GM23338 (cell line): ENCODE measurements around the gene OR2H1. TPM values are rescaled to one million over a fixed set of nuclear protein-coding genes. Genes with fewer than 3 reads are reported as not detected.

Experiments used
- ATAC-seq: fragments of 200-7000 bp; cut with Tn5 transposase; 3 replicates; pipeline ENCODE4 v1.9.1; 2020
- DNase-seq: peaks from one replicate; pipeline ENCODE4 v3.0.0-alpha.2; 2015; ENCODE audit warnings: low spot score
- H2AFZ ChIP-seq: fragments of 200-600 bp; sonication (generic); 2 replicates; pipeline ENCODE4 v1.8.0; 2016; ENCODE audit warnings: antibody characterized with exemption, mild to moderate bottlenecking, moderate library complexity
- H3F3A ChIP-seq: fragments of 200-600 bp; sonication (generic); replicated peaks from 2 replicates; pipeline ENCODE4 v1.8.0; 2017; ENCODE audit warnings: antibody characterized with exemption, mixed run types, low read depth
- H3K27ac ChIP-seq: fragments of 200-600 bp; sonication (generic); 2 replicates; pipeline ENCODE4 v1.6.1; 2016; ENCODE audit warnings: low read depth
- H3K27me3 ChIP-seq: fragments of 200-600 bp; sonication (generic); 2 replicates; pipeline ENCODE4 v1.8.0; 2016; ENCODE audit warnings: mild to moderate bottlenecking, mixed run types, moderate library complexity; ENCODE audit not compliant: insufficient read depth
- H3K36me3 ChIP-seq: fragments of 200-600 bp; sonication (generic); 2 replicates; pipeline ENCODE4 v1.8.0; 2016; ENCODE audit warnings: mild to moderate bottlenecking; ENCODE audit not compliant: insufficient read depth
- H3K4me1 ChIP-seq: fragments of 200-600 bp; sonication (generic); 2 replicates; pipeline ENCODE4 v1.8.0; 2016; ENCODE audit warnings: mild to moderate bottlenecking, moderate library complexity; ENCODE audit not compliant: insufficient read depth
- H3K4me2 ChIP-seq: fragments of 200-600 bp; sonication (generic); 2 replicates; pipeline ENCODE4 v1.7.1; 2017; ENCODE audit warnings: mixed run types
- H3K4me3 ChIP-seq: fragments of 200-600 bp; sonication (generic); 2 replicates; pipeline ENCODE4 v1.6.1; 2016; ENCODE audit warnings: mixed run types
- H3K79me2 ChIP-seq: fragments of 200-600 bp; sonication (generic); replicated peaks from 2 replicates; pipeline ENCODE4 v1.8.0; 2017; ENCODE audit warnings: mild to moderate bottlenecking; ENCODE audit not compliant: insufficient read depth
- H3K9me2 ChIP-seq: fragments of 200-600 bp; sonication (generic); 2 replicates; pipeline ENCODE4 v1.8.0; 2017; ENCODE audit not compliant: insufficient read depth
- H4K20me1 ChIP-seq: fragments of 200-600 bp; sonication (generic); replicated peaks from 2 replicates; pipeline ENCODE4 v1.8.0; 2017; ENCODE audit warnings: mild to moderate bottlenecking; ENCODE audit not compliant: insufficient read depth
- H3K27ac Mint-ChIP-seq: 2 replicates; pipeline ENCODE4 v1.8.0; 2020; ENCODE audit warnings: inconsistent platforms, mild to moderate bottlenecking, moderate library complexity, mixed read lengths
- H3K27me3 Mint-ChIP-seq: 3 replicates; pipeline ENCODE4 v1.8.0; 2022; ENCODE audit warnings: low read depth, mild to moderate bottlenecking, moderate library complexity, mixed read lengths, inconsistent platforms; ENCODE audit not compliant: insufficient read depth, poor library complexity
- H3K36me3 Mint-ChIP-seq: 3 replicates; pipeline ENCODE4 v1.8.0; 2021; ENCODE audit warnings: low read depth, mild to moderate bottlenecking, inconsistent platforms, moderate library complexity, mixed read lengths
- H3K4me1 Mint-ChIP-seq: 3 replicates; pipeline ENCODE4 v1.8.0; 2020; ENCODE audit warnings: mild to moderate bottlenecking, inconsistent platforms, mixed read lengths
- H3K4me3 Mint-ChIP-seq: 3 replicates; pipeline ENCODE4 v1.8.0; 2021; ENCODE audit warnings: moderate library complexity, mild to moderate bottlenecking, inconsistent platforms, mixed read lengths
- H3K9me3 Mint-ChIP-seq: 3 replicates; pipeline ENCODE4 v1.8.0; 2020; ENCODE audit warnings: moderate library complexity, mild to moderate bottlenecking, inconsistent platforms, mixed read lengths
- CREB1 ChIP-seq: fragments of 250-450 bp; sonication (Bioruptor Pico); IDR thresholded peaks from 2 replicates; pipeline ENCODE4 v1.5.0; 2020; ENCODE audit warnings: low read depth, mild to moderate bottlenecking, moderate library complexity
- EZH2phosphoT487 ChIP-seq: fragments of 200-600 bp; sonication (generic); IDR thresholded peaks from one replicate; pipeline ENCODE4 v1.8.1; 2018; ENCODE audit warnings: antibody characterized with exemption; ENCODE audit not compliant: unreplicated experiment
- JUNB ChIP-seq: IDR thresholded peaks from one replicate; pipeline ENCODE4 v1.6.1; 2016; ENCODE audit warnings: antibody characterized with exemption; ENCODE audit not compliant: unreplicated experiment
- POLR2AphosphoS5 ChIP-seq: IDR thresholded peaks from 2 replicates; pipeline ENCODE4 v1.6.1; 2016; ENCODE audit warnings: antibody characterized with exemption, low read depth
- STAT1 ChIP-seq: IDR thresholded peaks from one replicate; pipeline ENCODE4 v1.6.1; 2016; ENCODE audit warnings: antibody characterized with exemption; ENCODE audit not compliant: unreplicated experiment
- ZNF114 ChIP-seq: fragments of 250-450 bp; sonication (Bioruptor Pico); IDR thresholded peaks from 2 replicates; pipeline ENCODE4 v1.5.0; 2020; ENCODE audit warnings: mild to moderate bottlenecking, moderate library complexity
- ZNF331 ChIP-seq: fragments of 250-450 bp; sonication (Bioruptor Pico); IDR thresholded peaks from 2 replicates; pipeline ENCODE4 v1.5.0; 2020; ENCODE audit warnings: low read depth, mild to moderate bottlenecking, moderate library complexity
- polyA plus RNA-seq: library from polyadenylated mRNA; unstranded; fragments of >200 nt; fragmentation: Nextera tagmentation; extraction: Ambion mirVana; gene quantifications from 2 replicates; pipeline ENCODE4 v1.2.1, GENCODE V29; 2016
- total RNA-seq: library from RNA; depleted of rRNA; stranded (reverse); fragments of >200 nt; shearing (Covaris generic); gene quantifications from 2 replicates; pipeline ENCODE4 v1.2.3, GENCODE V29; 2014
- TF ChIP-seq, protein P1 (sequence below): fragments of 250-450 bp; sonication (Bioruptor Pico); IDR thresholded peaks from 2 replicates; pipeline ENCODE4 v1.5.0; 2020; ENCODE audit warnings: mild to moderate bottlenecking, moderate library complexity
- TF ChIP-seq, protein P2 (sequence below): IDR thresholded peaks from one replicate; pipeline ENCODE4 v1.6.1; 2018; ENCODE audit warnings: antibody characterized with exemption; ENCODE audit not compliant: unreplicated experiment

The OR2H1 gene
- total and polyA plus RNA-seq, 2 experiments from 2014 or later = not detected

DNA sequence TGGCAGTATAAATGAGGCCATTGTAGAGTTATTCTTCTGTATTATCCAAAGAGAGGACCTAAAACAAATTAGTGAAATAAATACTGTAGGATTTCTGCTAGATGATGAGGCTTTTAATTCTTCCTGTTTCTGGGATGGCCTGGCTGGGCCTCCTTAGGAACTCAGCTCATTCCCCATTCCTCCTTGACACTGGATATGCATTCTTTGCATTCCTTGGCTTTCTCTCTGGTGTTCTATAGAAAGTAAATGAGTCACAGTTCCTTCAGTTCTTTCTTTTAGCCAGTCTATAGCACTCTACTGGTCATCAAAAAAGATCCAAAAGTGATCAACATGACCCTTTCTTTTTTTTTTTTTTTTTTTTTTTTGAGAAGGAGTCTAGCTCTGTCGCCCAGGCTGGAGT is 9.3 kb upstream of the OR2H1 start:
- Mint-ChIP-seq H3K27ac (peak overlapping the region; percentile 42), H3K4me1 (peaks cover 16% of the 10 kb centered on the region), H3K4me3 (no peak overlapping the region), H3K27me3 (peaks cover 3% of the 10 kb centered on the region), H3K9me3 (peaks cover 15% of the 10 kb centered on the region), H3K36me3 (peaks cover 3% of the 10 kb centered on the region; the same call in 1 of the 3 replicates)
- peak overlapping the region; percentile 46 for H3K4me2 ChIP-seq
- no peak overlapping the region for H3K4me3 ChIP-seq
- no peak overlapping the region for H2AFZ ChIP-seq
- no peak for TF ChIP-seq POLR2AphosphoS5
- TF ChIP-seq, protein P1, sequence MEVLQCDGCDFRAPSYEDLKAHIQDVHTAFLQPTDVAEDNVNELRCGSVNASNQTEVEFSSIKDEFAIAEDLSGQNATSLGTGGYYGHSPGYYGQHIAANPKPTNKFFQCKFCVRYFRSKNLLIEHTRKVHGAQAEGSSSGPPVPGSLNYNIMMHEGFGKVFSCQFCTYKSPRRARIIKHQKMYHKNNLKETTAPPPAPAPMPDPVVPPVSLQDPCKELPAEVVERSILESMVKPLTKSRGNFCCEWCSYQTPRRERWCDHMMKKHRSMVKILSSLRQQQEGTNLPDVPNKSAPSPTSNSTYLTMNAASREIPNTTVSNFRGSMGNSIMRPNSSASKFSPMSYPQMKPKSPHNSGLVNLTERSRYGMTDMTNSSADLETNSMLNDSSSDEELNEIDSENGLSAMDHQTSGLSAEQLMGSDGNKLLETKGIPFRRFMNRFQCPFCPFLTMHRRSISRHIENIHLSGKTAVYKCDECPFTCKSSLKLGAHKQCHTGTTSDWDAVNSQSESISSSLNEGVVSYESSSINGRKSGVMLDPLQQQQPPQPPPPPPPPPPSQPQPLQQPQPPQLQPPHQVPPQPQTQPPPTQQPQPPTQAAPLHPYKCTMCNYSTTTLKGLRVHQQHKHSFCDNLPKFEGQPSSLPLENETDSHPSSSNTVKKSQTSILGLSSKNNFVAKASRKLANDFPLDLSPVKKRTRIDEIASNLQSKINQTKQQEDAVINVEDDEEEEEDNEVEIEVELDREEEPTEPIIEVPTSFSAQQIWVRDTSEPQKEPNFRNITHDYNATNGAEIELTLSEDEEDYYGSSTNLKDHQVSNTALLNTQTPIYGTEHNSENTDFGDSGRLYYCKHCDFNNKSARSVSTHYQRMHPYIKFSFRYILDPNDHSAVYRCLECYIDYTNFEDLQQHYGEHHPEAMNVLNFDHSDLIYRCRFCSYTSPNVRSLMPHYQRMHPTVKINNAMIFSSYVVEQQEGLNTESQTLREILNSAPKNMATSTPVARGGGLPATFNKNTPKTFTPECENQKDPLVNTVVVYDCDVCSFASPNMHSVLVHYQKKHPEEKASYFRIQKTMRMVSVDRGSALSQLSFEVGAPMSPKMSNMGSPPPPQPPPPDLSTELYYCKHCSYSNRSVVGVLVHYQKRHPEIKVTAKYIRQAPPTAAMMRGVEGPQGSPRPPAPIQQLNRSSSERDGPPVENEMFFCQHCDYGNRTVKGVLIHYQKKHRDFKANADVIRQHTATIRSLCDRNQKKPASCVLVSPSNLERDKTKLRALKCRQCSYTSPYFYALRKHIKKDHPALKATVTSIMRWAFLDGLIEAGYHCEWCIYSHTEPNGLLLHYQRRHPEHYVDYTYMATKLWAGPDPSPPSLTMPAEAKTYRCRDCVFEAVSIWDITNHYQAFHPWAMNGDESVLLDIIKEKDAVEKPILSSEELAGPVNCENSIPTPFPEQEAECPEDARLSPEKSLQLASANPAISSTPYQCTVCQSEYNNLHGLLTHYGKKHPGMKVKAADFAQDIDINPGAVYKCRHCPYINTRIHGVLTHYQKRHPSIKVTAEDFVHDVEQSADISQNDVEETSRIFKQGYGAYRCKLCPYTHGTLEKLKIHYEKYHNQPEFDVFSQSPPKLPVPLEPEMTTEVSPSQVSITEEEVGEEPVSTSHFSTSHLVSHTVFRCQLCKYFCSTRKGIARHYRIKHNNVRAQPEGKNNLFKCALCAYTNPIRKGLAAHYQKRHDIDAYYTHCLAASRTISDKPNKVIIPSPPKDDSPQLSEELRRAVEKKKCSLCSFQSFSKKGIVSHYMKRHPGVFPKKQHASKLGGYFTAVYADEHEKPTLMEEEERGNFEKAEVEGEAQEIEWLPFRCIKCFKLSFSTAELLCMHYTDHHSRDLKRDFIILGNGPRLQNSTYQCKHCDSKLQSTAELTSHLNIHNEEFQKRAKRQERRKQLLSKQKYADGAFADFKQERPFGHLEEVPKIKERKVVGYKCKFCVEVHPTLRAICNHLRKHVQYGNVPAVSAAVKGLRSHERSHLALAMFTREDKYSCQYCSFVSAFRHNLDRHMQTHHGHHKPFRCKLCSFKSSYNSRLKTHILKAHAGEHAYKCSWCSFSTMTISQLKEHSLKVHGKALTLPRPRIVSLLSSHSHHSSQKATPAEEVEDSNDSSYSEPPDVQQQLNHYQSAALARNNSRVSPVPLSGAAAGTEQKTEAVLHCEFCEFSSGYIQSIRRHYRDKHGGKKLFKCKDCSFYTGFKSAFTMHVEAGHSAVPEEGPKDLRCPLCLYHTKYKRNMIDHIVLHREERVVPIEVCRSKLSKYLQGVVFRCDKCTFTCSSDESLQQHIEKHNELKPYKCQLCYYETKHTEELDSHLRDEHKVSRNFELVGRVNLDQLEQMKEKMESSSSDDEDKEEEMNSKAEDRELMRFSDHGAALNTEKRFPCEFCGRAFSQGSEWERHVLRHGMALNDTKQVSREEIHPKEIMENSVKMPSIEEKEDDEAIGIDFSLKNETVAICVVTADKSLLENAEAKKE (CRISPR knock-in tag) = peak; percentile 84
- no peak for TF ChIP-seq STAT1
- TF ChIP-seq CREB1 (CRISPR knock-in tag) = no peak
- no peak for TF ChIP-seq EZH2phosphoT487
- no peaks in the 10 kb centered on the region for H4K20me1 ChIP-seq
- H3K4me1 ChIP-seq = peaks cover 15% of the 10 kb centered on the region
- ATAC-seq (peak; percentile 97), DNase-seq (peak; percentile 86)
- H3K36me3 ChIP-seq = no peaks in the 10 kb centered on the region
- peaks cover 11% of the 10 kb centered on the region for H3K9me2 ChIP-seq
- H3K27ac ChIP-seq = no peak overlapping the region
- H3K27me3 ChIP-seq = no peaks in the 10 kb centered on the region
- no peaks in the 10 kb centered on the region for H3K79me2 ChIP-seq
- no peaks in the 10 kb centered on the region for H3F3A ChIP-seq

DNA sequence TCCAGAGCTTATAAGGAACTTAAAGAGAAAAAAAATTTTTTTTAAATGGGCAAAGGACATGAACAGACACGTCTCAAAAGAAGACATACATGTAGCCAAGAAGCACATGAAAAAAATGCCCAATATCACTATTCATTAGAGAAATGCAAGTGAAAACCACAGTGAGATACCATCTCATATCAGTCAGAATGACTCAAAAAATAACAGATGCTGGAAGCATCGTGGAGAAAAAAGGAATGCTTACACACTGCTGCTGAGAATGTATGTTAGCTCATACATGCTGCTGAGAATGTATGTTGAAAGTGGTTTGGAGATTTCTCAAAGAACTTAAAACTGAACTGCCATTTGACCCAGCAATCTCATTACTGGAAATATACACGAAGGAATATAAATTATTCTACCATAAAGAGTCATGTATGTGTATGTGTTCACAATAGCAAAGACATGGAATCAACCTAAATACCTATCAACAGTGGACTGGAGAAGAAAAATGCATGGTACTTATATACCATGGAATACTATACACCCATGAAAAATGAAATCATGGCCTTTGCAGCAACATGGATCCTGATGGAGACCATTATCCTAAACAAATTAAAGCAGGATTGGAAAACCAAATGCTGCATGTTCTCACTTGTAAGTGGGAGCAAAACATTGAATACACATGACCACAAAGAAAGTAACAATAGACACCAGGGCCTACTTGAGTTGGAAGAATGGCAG is 5.3 kb upstream of the OR2H1 start:
- DNase-seq = no peak
- peaks cover 5% of the 10 kb centered on the region; the same call in 2 of the 3 replicates for H3K9me3 Mint-ChIP-seq
- TF ChIP-seq ZNF331 (CRISPR knock-in tag) (no peak), ZNF114 (CRISPR knock-in tag) (no peak), JUNB (no peak)
- TF ChIP-seq, protein P2, sequence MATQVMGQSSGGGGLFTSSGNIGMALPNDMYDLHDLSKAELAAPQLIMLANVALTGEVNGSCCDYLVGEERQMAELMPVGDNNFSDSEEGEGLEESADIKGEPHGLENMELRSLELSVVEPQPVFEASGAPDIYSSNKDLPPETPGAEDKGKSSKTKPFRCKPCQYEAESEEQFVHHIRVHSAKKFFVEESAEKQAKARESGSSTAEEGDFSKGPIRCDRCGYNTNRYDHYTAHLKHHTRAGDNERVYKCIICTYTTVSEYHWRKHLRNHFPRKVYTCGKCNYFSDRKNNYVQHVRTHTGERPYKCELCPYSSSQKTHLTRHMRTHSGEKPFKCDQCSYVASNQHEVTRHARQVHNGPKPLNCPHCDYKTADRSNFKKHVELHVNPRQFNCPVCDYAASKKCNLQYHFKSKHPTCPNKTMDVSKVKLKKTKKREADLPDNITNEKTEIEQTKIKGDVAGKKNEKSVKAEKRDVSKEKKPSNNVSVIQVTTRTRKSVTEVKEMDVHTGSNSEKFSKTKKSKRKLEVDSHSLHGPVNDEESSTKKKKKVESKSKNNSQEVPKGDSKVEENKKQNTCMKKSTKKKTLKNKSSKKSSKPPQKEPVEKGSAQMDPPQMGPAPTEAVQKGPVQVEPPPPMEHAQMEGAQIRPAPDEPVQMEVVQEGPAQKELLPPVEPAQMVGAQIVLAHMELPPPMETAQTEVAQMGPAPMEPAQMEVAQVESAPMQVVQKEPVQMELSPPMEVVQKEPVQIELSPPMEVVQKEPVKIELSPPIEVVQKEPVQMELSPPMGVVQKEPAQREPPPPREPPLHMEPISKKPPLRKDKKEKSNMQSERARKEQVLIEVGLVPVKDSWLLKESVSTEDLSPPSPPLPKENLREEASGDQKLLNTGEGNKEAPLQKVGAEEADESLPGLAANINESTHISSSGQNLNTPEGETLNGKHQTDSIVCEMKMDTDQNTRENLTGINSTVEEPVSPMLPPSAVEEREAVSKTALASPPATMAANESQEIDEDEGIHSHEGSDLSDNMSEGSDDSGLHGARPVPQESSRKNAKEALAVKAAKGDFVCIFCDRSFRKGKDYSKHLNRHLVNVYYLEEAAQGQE = no peak

More for the DNA sequence above, 5.3 kb upstream of the OR2H1 start:
- H4K20me1 ChIP-seq = no peaks in the 10 kb centered on the region
- H3F3A ChIP-seq = no peaks in the 10 kb centered on the region
- Mint-ChIP-seq H3K36me3 (peaks cover 3% of the 10 kb centered on the region; the same call in 1 of the 3 replicates), H3K4me3 (no peak overlapping the region), H3K27me3 (no peaks in the 10 kb centered on the region), H3K27ac (no peak overlapping the region), H3K4me1 (peaks cover 12% of the 10 kb centered on the region)
- no peak overlapping the region for H3K27ac ChIP-seq
- H3K4me3 ChIP-seq = no peak overlapping the region
- no peaks in the 10 kb centered on the region for H3K79me2 ChIP-seq
- H3K36me3 ChIP-seq = no peaks in the 10 kb centered on the region
- no peak for ATAC-seq
- no peaks in the 10 kb centered on the region for H3K27me3 ChIP-seq
- no peak overlapping the region for H3K4me2 ChIP-seq
- H2AFZ ChIP-seq = no peak overlapping the region
- peaks cover 4% of the 10 kb centered on the region for H3K9me2 ChIP-seq
- H3K4me1 ChIP-seq = peaks cover 8% of the 10 kb centered on the region
